HG03575 (cell line): ENCODE measurements around the gene GLYR1.
"Not testable (repeated sequence)": the region's sequence is repeated elsewhere in the genome, so short reads cannot be mapped to it uniquely, and the experiment has no call there.

Source experiments
- ATAC-seq: cut with Tn5 transposase; IDR thresholded peaks from one replicate; pipeline ENCODE4 v1.9.1; 2021; ENCODE audit not compliant: unreplicated experiment, insufficient number of reproducible peaks, low FRiP score; ENCODE audit errors: extremely low read depth

The GLYR1 gene

DNA sequence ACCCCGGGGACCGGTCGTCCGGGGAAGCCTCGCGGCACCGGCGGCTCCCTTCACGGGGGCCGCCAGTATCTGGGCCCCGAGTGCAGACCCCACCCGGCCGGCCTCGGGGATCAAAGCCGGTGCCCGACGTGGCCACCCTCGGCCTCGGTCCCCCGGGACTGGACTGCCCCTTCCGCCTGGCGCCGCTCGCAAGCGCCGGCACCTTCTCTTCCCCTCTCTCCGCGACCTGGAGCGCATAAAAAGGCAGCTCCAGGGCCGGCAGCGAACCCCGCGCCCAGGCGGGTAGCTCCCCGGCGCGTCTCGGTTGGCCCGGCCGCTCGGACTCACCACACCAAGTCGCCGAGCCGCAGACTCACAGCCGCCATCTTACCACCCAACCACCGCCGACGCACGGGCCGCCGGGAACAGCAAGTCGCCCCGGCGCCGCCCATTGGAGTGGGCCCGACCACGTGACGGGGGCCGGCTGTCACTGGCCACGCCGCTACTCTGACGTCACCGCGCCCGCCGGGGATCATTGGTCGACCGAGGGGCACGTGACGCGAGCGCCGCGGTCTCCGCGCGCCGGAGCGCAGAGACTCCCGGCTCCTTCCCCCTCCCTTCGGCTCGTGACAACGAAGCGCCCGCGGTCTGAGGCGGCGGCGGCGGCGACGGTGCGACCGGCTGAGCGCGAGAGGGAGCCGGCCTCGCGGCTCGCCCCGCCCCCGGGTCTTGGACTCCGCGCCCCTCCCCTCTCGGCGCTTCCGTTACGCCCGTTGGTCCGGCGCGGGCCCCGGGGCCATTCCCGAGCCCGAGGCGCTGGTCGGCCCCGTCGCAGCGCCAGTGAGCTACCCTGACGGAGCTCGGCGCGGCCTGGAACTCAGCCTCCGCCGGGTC, at the start of gene GLYR1, which contains the start of gene UBN1:
Gene GLYR1, minus strand, starts transcription at position 388 of the 873 bp plus-strand sequence. Its CDS starts 23 bp downstream, at position 365.
Gene UBN1, plus strand, starts transcription at position 581 of the 873 bp plus-strand sequence. CDS start 5,437 bp downstream, outside the sequence.
- peak; percentile 45 for ATAC-seq

DNA sequence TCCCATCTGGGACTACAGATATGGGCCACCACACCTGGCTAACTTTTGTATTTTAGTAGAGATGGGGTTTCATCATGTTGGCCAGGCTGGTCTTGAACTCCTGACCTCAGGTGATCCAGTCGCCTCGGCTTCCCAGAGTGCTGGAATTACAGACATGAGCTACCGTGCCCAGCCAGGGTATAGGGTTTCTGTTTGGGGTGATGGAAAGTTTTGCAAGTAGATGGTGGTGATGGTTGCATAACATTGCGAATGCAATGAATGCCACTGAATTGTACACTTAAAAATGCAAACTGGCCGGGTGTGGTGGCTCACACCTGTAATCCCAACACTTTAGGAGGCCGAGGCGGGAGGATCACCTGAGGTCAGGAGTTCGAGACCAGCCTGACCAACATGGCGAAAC, 49.7 kb upstream of the GLYR1 start:
- not testable (repeated sequence) for ATAC-seq

DNA sequence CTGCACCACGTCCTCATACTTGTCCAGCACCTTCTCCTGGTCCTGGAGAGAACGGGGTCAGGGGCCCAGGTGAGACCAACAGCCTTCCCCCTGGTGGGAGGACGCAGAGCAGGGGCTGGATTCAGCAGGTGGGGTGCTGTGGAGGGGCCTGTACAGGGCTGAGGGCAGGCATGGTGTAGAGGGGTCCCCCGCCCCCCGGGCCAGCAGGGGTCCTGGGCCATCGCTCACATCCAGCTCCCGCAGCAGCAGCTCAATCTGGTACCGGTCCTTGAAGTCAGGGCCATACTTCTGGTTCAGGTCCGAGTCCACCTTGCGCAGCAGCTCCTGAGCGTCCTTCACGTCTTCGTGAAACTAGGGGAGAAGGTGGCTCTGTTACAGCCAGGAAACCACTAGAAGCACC, 48.3 kb upstream of the GLYR1 start:
- ATAC-seq = no peak

DNA sequence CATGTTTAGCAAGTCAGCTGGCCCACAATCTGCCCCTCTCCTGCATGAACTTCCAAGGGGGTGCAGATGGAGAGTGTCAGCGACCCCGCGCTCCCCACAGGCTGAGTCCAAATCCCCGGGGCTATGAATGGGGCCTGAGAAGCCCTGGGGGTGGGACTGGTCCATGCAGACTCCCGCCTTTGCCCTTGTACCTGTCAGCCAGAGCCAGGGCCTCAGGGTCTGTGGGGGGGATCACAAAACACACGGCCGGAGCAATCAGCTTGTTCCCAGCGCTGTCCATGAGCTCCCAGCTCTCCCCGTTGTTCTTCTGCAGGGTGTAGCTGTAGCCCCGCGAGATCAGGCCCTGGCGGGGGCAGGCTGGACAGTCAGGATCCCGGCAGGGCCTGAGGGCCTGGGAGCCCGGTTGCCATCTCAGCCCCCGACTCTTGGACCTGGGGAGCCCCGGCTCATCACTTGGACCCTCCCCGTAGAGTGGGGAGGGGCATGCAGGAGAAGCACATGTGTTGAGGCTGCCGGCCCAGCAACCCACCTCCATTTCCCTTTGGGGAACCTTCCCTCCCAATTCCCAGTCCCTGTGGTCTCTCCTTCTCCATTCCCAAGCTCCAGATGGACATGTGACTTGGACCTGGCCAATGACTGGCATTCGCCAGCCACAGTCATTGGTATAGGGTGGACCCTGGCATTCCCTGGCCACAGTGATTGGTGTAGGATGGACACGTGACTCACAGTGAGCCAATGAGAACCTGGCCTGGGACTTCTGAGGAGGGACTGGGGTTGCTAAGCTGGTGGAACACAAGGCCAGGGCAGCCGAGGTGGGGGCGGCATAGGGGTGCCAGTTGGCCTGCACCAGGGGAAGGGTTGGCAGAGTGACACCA, 47.4 kb upstream of the GLYR1 start:
- no peak for ATAC-seq

DNA sequence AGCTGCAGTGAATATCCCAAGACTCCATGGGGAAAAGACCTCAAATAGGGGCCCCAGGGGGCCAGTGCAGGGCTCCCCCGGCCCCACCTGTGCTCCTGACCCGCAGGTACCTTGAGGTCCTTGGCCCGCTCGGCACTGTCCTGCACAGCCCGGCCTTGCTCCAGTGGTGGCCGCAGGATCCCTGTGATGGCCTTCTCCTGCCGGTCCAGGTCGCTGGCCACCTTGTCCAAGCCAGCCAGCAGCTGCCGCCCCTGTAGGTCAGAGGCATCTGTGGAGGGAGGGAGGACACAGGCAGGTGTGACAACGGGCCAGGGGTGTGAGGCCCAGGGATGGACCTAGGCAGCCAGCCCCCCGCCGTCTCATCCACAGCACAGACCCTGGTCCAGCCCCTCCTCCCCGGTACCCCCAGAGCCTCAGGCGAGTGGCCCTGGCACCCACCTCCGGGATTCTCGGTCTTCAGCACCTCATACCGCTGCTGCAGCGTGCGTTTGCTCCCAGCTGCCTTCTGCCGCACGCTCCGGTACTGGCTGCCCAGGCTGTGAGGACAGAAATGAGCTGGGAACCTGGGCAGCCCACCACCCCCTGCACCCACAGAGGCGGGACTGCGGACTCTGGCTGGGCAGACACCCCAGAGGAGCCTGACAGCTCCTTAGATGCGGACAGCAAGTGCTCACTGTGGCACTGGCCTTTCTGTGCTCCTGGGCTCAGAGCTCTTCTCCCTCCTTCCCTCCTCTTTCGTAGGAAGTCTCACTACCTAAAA, 46.2 kb upstream of the GLYR1 start:
- no peak for ATAC-seq

DNA sequence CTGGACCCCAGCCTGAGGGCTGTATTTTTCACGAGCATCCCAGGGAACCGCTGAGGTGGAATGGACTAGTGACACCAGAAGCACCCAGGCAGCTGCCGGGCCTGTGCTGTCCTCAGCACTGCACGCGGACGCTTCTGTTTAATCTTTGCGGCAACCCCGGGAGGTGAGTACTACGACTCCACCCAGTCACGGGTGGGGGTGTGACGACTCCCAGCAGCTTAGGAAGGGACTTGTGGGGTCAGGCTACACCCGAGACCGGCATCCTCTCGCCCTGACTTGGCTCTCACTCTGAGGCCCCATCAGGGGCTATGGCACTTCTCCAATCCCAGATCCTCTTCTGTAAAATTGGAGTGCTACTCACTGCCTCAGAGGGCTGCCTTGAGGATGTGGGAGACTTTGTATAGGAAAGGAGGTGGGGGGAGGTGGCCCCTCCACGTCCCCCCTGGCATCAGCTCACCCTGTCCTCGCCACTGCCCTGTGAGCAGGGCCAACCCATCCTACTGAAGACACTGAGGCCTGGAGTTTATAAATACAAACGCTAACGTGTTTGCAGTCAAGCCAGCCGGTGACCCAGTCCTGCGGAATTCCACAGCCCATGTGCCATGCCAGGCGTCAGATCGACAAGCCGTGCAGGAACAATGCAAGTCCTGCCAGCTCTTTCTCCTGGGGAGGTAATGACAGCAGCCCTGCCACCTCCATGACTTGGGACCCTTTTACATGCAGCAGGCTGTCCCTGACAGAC, 45.4 kb upstream of the GLYR1 start:
- ATAC-seq = no peak

DNA sequence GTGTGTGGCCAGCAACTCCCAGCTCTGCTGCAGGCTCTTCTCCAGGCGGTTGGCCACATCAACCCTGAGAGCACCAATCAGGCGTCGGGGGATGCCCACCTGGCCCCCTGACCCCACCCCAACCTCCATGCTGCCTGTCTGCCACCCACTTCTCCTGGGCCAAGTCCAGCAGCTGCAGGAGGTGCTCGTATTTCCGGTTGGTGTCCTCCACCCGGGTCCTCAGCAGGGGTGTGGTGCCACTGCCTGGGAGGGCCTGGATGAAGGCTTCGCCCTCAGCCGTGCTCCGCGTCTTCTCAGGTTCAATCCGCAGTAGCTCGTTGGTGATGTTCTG, 44.8 kb upstream of the GLYR1 start:
- ATAC-seq = no peak

DNA sequence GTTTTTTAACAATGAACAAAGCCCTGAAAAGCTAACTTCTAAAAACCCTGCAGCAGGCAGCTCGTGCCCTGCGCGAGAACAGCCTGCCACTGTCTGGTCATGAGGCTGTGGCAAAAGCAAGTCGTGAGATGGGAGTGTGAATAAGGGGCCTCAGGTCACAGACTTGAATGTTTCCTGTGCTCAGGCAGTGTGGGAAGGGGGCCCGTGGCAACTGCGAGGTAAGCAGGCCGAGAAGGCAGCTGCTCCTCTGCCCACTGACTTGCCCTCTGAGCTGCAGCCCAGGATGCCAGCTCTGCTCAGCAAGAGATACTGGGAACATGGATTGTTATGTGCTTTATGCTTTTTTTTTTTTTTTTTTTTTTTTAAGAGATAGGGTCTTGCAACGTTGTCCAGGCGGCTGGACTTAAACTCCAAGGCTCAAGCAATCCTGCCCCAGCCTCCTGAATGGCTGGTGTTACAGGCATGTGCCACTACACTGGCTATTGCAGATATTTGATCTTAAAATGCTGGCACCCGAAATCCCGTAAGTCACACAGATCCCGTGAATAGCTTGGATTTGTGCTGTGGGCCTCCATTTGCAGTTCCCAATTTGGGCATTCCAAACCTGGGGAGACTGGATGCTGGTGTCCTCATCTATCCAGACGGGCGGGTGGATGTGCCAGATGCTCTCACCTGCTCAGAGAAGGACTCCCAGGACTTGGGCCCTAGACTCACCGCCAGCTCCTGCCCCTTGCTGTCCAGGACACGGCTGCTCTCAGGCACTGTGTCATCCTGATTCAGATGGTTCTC, 44.2 kb upstream of the GLYR1 start:
- no peak for ATAC-seq

DNA sequence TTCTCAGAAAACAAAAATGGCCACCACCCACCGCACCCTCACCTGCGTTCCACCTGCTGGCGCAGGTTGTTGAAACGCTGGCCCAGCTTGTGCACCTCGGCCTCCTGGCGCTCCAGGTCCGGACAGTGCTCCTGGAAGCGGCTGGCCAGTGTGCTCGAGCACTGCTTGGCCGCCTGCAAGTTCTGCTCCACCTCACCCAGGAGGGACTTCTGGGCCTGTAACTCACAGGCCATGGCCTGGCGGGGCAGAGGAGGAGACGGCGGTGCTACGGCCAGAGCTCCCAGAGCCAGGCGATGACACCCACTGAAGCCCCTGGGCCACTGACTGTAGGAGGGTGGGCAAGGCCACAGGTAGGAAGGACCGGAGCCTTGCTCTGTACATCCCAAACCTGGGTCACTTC, 43.6 kb upstream of the GLYR1 start:
- ATAC-seq = no peak

DNA sequence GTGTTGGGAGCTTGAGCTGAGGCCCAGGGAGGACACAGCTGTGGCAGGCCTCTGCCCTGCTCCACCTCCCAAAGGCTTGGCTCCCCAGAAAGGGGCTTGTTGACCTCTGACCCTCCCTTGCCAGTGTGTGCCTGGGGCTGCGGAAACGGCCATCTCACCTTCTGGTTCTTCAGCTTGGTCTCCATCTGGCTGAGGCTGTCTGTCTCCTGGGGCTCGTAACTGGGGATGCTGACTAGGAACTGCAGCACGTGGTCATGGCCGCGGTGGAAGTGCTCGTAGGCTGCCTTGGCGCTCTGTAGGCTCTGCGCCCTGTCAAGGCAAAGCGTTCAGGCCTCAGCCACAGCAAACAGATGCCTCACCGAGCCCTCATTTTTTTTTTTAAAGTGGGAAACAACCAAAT, 42.9 kb upstream of the GLYR1 start:
- ATAC-seq = no peak

DNA sequence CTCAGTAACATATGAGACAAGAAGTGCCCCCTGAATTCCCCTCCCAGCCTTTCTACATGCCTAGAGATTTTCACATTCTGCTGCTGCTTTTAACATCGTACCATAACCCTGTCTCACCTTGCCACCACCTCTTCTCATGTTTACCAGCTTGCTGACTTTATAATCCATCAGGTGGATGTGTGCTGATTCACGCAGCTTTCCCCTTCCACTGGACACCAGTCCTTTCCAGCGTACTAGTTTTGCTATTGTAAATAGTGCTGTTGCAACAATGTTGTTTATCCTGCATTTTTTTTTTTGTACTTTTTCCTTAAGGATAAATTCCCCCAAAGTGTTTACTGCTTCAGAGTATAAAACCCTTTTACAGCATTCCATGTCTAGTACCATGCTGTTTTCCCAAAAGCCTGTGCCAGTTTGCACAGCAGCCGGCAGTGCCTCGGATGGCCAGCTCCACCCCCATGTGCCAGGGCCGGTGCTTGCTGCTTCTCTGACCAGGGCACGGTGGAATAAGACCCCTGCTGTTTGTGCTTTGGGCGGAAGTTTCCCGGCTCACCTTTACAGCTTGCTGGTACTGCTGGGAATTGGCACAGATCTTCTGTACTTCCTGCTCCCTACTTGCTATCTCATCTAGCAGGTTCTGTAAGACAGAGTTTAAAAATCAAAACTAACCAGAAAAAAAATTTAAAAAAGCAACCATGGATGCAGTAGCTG, 41.5 kb upstream of the GLYR1 start:
- no peak for ATAC-seq

DNA sequence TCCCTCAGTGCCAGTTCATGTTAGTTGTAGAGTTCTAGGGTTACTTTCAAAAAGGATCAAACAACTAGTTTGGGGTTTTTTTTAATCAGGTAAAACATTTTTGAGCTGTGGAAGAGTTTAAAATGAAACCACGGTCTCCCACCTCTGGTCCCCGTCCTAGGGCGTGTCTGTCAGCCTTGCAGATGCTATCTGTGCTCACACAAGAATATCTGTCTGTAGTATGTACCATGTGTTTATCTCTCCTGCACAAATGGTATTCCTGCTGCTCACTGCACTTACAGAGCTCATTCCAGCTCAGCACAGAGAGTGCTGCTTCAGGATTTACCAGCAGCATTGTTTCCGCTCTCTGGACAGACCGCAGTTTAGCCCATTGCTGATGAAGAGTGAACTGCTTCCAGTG, 39.1 kb upstream of the GLYR1 start:
- no peak for ATAC-seq

DNA sequence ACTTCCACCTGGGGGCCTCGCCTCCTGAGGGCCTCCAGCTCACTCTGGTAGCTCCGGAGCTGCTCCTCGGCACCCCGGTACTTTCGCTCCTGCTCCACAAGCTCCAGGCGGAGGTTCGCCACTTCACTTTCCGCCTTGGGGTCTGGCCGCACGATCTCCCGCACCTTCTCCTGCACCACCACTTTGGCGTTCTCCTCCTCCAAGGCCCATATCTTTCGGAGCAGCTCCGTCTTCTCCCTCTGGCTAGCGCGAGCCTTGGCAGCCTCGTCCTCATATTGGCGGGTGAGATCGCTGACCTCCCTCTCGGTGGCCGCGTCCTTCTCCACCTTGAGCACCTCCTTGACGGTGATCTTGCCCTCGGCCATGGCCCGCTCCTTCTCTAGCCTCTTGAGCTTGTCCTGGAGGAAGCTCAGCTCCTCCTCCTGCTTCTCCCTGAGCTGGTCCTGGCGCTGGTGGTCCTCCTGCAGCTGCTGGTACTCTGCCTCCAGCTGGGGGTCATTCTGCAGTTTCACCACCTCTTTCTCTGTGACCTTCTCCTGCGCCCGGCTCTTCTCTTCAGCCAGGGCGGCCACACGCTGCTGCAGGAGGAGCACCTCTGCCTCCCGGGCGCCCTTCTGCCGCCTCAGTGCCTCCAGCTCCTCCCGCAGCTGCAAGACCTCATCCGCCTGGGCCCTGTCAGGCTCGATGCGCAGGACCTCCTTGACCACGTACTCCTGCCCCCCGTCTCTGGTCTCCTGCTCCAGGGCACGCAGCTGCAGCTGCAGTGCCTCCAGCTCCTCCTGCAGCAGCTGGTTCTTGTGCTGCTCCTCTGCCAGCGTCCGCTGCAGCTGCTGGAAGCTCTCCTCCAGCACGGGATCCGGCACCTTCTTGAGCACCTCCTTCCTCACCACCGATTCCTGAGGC, 38.1 kb upstream of the GLYR1 start:
- no peak for ATAC-seq

DNA sequence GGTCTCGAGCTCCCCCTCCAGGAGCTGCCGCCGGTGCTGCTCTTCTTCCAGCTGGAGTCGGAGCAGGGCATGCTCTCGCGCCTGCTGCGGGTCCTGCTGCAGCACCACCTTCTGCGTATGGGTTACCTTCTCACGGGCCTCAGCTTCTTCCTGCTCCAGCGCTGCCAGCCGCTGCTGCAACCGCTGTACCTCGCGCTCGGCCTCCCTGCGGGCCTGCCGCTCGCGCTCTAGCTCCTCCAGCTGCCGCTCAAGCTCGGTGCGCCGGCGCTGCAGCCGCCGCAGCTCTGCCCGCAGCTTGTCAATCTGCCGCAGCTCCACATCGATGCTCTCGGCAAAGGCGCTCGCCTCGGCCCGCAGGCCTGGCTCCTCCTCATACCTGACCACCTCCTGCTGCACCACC, 37.1 kb upstream of the GLYR1 start:
- ATAC-seq = no peak

DNA sequence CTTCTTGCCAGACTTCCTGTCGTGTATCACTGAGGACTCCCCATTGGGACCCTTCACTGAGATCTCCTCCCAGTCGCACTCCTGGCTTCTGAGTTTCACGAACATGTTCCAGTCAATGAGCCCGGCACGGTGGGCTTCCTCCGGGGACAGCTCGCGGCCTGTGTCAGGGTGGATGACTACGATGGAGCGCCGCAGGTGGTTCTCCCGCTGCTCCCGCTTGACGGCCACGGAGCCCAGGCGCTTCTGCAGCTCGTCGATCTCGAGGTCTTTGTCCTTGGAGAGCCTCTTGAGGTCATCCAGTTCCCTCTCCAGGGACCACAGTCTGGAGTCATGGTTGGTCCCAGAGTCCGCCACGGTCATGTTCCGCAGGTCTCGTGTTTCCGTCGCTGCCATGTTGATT, 36.4 kb upstream of the GLYR1 start:
- no peak for ATAC-seq

DNA sequence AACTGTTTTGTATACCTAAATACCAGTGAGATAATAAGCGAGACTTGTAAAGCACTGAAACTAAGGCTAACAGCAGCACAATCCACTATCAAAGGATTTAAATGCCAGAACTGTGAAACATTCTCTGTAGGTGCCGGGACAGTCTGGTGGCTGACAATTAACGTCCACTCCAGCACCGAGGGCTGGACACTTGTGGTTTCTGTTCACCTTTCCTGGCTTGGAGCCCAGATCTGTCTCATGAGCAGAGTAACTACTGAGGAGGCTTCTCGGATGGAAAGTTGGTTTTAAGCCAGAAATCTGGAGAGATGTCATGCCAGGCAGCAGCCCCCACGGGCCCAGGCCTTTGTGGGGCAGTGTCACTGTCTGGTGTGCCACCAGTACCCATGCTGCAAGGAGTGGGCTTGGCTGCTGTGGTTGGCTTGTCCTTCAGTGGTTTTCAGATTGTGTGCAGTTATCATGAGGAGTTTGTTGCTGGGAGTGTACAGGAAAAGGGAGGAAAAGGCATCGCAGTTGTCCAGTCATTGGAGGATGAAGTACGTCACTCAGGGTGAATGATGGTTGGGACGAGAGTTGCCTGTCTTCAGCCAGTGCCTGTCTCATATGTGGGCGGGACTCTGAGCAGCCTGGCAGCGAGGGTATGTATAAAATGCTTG, 35.7 kb upstream of the GLYR1 start:
- ATAC-seq = no peak
